ENCODE data around the gene KRTAP9-6. TPM values are rescaled to one million over a fixed set of nuclear protein-coding genes. Genes with fewer than 3 reads are reported as not detected.
"Not testable (repeated sequence)": the region's sequence is repeated elsewhere in the genome, so short reads cannot be mapped to it uniquely, and the experiment has no call there.

The KRTAP9-6 gene
- total RNA-seq, 1 experiment from 2014 or later: not detected

- DNase-seq: no peak
- Histone ChIP-seq H3K27me3 (no peaks in the 10 kb centered on the region), H3K4me3 (no peak overlapping the region), H3K9me3 (no peaks in the 10 kb centered on the region), H3K36me3 (no peaks in the 10 kb centered on the region)
Observed at GRCh38 chr17:41256291-41256685, 8.9 kb upstream of the KRTAP9-6 start.

- no peak for DNase-seq
- Histone ChIP-seq H3K4me3 (no peak overlapping the region), H3K27me3 (no peaks in the 10 kb centered on the region), H3K36me3 (no peaks in the 10 kb centered on the region), H3K9me3 (no peaks in the 10 kb centered on the region)
Observed at GRCh38 chr17:41258406-41258805, 6.8 kb upstream of the KRTAP9-6 start.

- no peak for DNase-seq
- no peaks in the 10 kb centered on the region for H3K9me3 ChIP-seq
- H3K4me3 ChIP-seq: no peak overlapping the region
- H3K27me3 ChIP-seq: no peaks in the 10 kb centered on the region
- no peaks in the 10 kb centered on the region for H3K36me3 ChIP-seq
Observed at GRCh38 chr17:41263212-41263611, 2.0 kb upstream of the KRTAP9-6 start.

- Histone ChIP-seq H3K36me3 (no peaks in the 10 kb centered on the region), H3K27me3 (no peaks in the 10 kb centered on the region), H3K9me3 (no peaks in the 10 kb centered on the region), H3K4me3 (no peak overlapping the region)
- no peak for DNase-seq
Observed at GRCh38 chr17:41264599-41264998, 579 bp upstream of the KRTAP9-6 start.

- DNase-seq: no peak
- Histone ChIP-seq H3K9me3 (no peaks in the 10 kb centered on the region), H3K4me3 (no peak overlapping the region), H3K27me3 (no peaks in the 10 kb centered on the region), H3K36me3 (no peaks in the 10 kb centered on the region)
Observed at GRCh38 chr17:41267711-41268110, 2.5 kb downstream of the KRTAP9-6 start.

GRCh38 chr17:41271323-41271722, 6.1 kb downstream of the KRTAP9-6 start:
- H3K4me3 ChIP-seq, DNase-seq, H3K9me3 ChIP-seq, H3K36me3 ChIP-seq, H3K27me3 ChIP-seq: not testable (repeated sequence)

- no peak for DNase-seq
- no peaks in the 10 kb centered on the region for H3K9me3 ChIP-seq
Observed at GRCh38 chr17:41271858-41272257, 6.7 kb downstream of the KRTAP9-6 start.

GRCh38 chr17:41275648-41276190, 10.5 kb downstream of the KRTAP9-6 start, which contains the start of gene KRTAP9-7:
Gene KRTAP9-7 (plus strand): TSS chr17:41275698. CDS start chr17:41275698, 0 bp downstream.
- H3K4me3 ChIP-seq, H3K36me3 ChIP-seq, H3K27me3 ChIP-seq, DNase-seq, H3K9me3 ChIP-seq: not testable (repeated sequence)

More at GRCh38 chr17:41271858-41272257, 6.7 kb downstream of the KRTAP9-6 start:
- Histone ChIP-seq H3K36me3 (no peaks in the 10 kb centered on the region), H3K4me3 (no peak overlapping the region), H3K27me3 (no peaks in the 10 kb centered on the region)

GRCh38 chr17:41278176-41278955, 13.2 kb downstream of the KRTAP9-6 start:
- DNase-seq: no peak
- H3K9me3 ChIP-seq: no peaks in the 10 kb centered on the region
- no peak overlapping the region for H3K4me3 ChIP-seq
- no peaks in the 10 kb centered on the region for H3K27me3 ChIP-seq
- no peaks in the 10 kb centered on the region for H3K36me3 ChIP-seq

- Histone ChIP-seq H3K4me3 (no peak overlapping the region), H3K27me3 (no peaks in the 10 kb centered on the region), H3K9me3 (no peaks in the 10 kb centered on the region), H3K36me3 (no peaks in the 10 kb centered on the region)
- DNase-seq: no peak
Observed at GRCh38 chr17:41284043-41284442, 18.9 kb downstream of the KRTAP9-6 start.

- no peak for DNase-seq
- H3K4me3 ChIP-seq: no peak overlapping the region
- H3K9me3 ChIP-seq: no peaks in the 10 kb centered on the region
- no peaks in the 10 kb centered on the region for H3K27me3 ChIP-seq
- no peaks in the 10 kb centered on the region for H3K36me3 ChIP-seq
Observed at GRCh38 chr17:41284546-41284945, 19.4 kb downstream of the KRTAP9-6 start.

- Histone ChIP-seq H3K27me3 (no peaks in the 10 kb centered on the region), H3K9me3 (no peaks in the 10 kb centered on the region), H3K4me3 (no peak overlapping the region), H3K36me3 (no peaks in the 10 kb centered on the region)
- no peak for DNase-seq
Observed at GRCh38 chr17:41287050-41287449, 21.9 kb downstream of the KRTAP9-6 start.

- DNase-seq: no peak
- H3K36me3 ChIP-seq: no peaks in the 10 kb centered on the region
- H3K9me3 ChIP-seq: no peaks in the 10 kb centered on the region
- H3K27me3 ChIP-seq: no peaks in the 10 kb centered on the region
- no peak overlapping the region for H3K4me3 ChIP-seq
Observed at GRCh38 chr17:41294016-41294415, 28.8 kb downstream of the KRTAP9-6 start.

- Histone ChIP-seq H3K4me3 (no peak overlapping the region), H3K9me3 (peaks cover 3% of the 10 kb centered on the region; the same call in 1 of the 2 replicates), H3K27me3 (no peaks in the 10 kb centered on the region), H3K36me3 (no peaks in the 10 kb centered on the region)
- no peak for DNase-seq
Observed at GRCh38 chr17:41296846-41297245, 31.7 kb downstream of the KRTAP9-6 start.

- no peak overlapping the region for H3K4me3 ChIP-seq
Observed at GRCh38 chr17:41298458-41299135, 33.4 kb downstream of the KRTAP9-6 start.

GRCh38 chr17:41301204-41301790, 36.1 kb downstream of the KRTAP9-6 start:
- no peaks in the 10 kb centered on the region for H3K36me3 ChIP-seq
- no peaks in the 10 kb centered on the region for H3K27me3 ChIP-seq
- no peak overlapping the region for H3K4me3 ChIP-seq
- no peak for DNase-seq
- peaks cover 5% of the 10 kb centered on the region; the same call in 1 of the 2 replicates for H3K9me3 ChIP-seq

More at GRCh38 chr17:41298458-41299135, 33.4 kb downstream of the KRTAP9-6 start:
- H3K27me3 ChIP-seq: no peaks in the 10 kb centered on the region
- DNase-seq: no peak
- no peaks in the 10 kb centered on the region for H3K36me3 ChIP-seq
- peaks cover 5% of the 10 kb centered on the region; the same call in 1 of the 2 replicates for H3K9me3 ChIP-seq

Measured in MG63 (cell line).